ENCODE results near the gene SLC22A14.

Gene SLC22A14

GRCh38 chr3:38346587-38347410, 64.7 kb downstream of the SLC22A14 start, which contains the start of gene XYLB:
XYLB (plus strand) TSS chr3:38346785; CDS start chr3:38346869, 84 bp downstream.
- DNase-seq: peak; percentile 87 to 91

- DNase-seq: no peak
Measured at GRCh38 chr3:38347421-38348200, 65.5 kb downstream of the SLC22A14 start.

- DNase-seq: no peak
Measured at GRCh38 chr3:38348903-38349302, 66.8 kb downstream of the SLC22A14 start.

- no peak for DNase-seq
Measured at GRCh38 chr3:38349684-38350359, 67.7 kb downstream of the SLC22A14 start.

GRCh38 chr3:38353151-38353550, 71.1 kb downstream of the SLC22A14 start:
- no peak for DNase-seq

- no peak for DNase-seq
Measured at GRCh38 chr3:38354588-38355330, 72.7 kb downstream of the SLC22A14 start.

- DNase-seq: no peak
Measured at GRCh38 chr3:38359038-38359437, 76.9 kb downstream of the SLC22A14 start.

- DNase-seq: no peak
Measured at GRCh38 chr3:38360345-38360744, 78.3 kb downstream of the SLC22A14 start.

- no peak for DNase-seq
Measured at GRCh38 chr3:38361496-38361895, 79.4 kb downstream of the SLC22A14 start.

- no peak for DNase-seq
Measured at GRCh38 chr3:38362825-38363224, 80.7 kb downstream of the SLC22A14 start.

- DNase-seq: no peak
Measured at GRCh38 chr3:38364721-38365400, 82.8 kb downstream of the SLC22A14 start.

- DNase-seq: no peak
Measured at GRCh38 chr3:38365469-38366062, 83.5 kb downstream of the SLC22A14 start.

- no peak for DNase-seq
Measured at GRCh38 chr3:38366082-38366481, 84.0 kb downstream of the SLC22A14 start.

GRCh38 chr3:38367779-38368178, 85.7 kb downstream of the SLC22A14 start:
- no peak for DNase-seq

Measured in activated T-cell treated with anti-CD3 and anti-CD28 coated beads, Interleukin-2, amount 50 U/mL, for 48 hours (primary cell).